OCI-LY1 (cell line): ENCODE data around the gene CYP2W1.

ENCODE experiments used
- H2AFZ ChIP-seq: fragments of 200-600 bp; sonication (generic), shearing (Covaris generic); 2 replicates; pipeline ENCODE4 v1.6.0; 2014; ENCODE audit warnings: antibody characterized with exemption, mild to moderate bottlenecking, low read length
- H3F3A ChIP-seq: fragments of 200-600 bp; sonication (generic), shearing (Covaris generic); 2 replicates; pipeline ENCODE4 v1.6.0; 2014; ENCODE audit warnings: mild to moderate bottlenecking, antibody characterized with exemption, low read length, moderate library complexity; ENCODE audit not compliant: insufficient read depth
- H3K27ac ChIP-seq: fragments of 200-600 bp; sonication (generic); 2 replicates; pipeline ENCODE4 v1.5.1; 2014; ENCODE audit warnings: low read length, mixed run types, mild to moderate bottlenecking, low read depth; ENCODE audit not compliant: poor library complexity, severe bottlenecking
- H3K27me3 ChIP-seq: fragments of 200-600 bp; sonication (generic); 2 replicates; pipeline ENCODE4 v1.6.0; 2014; ENCODE audit warnings: antibody characterized with exemption, mild to moderate bottlenecking, low read length, moderate library complexity; ENCODE audit not compliant: insufficient read depth
- H3K36me3 ChIP-seq: fragments of 200-600 bp; sonication (generic); 2 replicates; pipeline ENCODE4 v1.6.1; 2014; ENCODE audit warnings: mild to moderate bottlenecking, antibody characterized with exemption, low read length, moderate library complexity, mixed read lengths; ENCODE audit not compliant: insufficient read depth
- H3K4me1 ChIP-seq: fragments of 200-600 bp; sonication (generic); 2 replicates; pipeline ENCODE4 v1.5.1; 2014; ENCODE audit warnings: mild to moderate bottlenecking, low read length, moderate library complexity; ENCODE audit not compliant: insufficient read depth, severe bottlenecking
- H3K4me2 ChIP-seq: fragments of 200-600 bp; sonication (generic), shearing (Covaris generic); 2 replicates; pipeline ENCODE4 v1.6.1; 2014; ENCODE audit warnings: low read length
- H3K4me3 ChIP-seq: fragments of 200-600 bp; sonication (generic); 2 replicates; pipeline ENCODE4 v1.5.1; 2014; ENCODE audit warnings: low read length, low read depth, mild to moderate bottlenecking, mixed read lengths; ENCODE audit not compliant: poor library complexity, severe bottlenecking
- H3K79me2 ChIP-seq: fragments of 200-600 bp; shearing (Covaris generic); 2 replicates; pipeline ENCODE4 v1.6.1; 2016; ENCODE audit warnings: mixed run types, low read length, mixed read lengths; ENCODE audit not compliant: insufficient read depth
- H3K9ac ChIP-seq: fragments of 200-600 bp; sonication (generic), shearing (Covaris generic); 2 replicates; pipeline ENCODE4 v1.6.1; 2014; ENCODE audit warnings: mild to moderate bottlenecking, low read length, mixed read lengths
- H3K9me2 ChIP-seq: fragments of 200-600 bp; sonication (generic), shearing (Covaris generic); 2 replicates; pipeline ENCODE4 v1.6.1; 2014; ENCODE audit warnings: low read depth, mild to moderate bottlenecking, low read length, mixed read lengths
- H3K9me3 ChIP-seq: fragments of 200-600 bp; shearing (Covaris generic); 2 replicates; pipeline ENCODE4 v1.6.1; 2014; ENCODE audit warnings: low read length, mixed read lengths
- H4K20me1 ChIP-seq: fragments of 200-600 bp; sonication (generic), shearing (Covaris generic); 2 replicates; pipeline ENCODE4 v1.6.0; 2016; ENCODE audit warnings: mild to moderate bottlenecking, low read length; ENCODE audit not compliant: insufficient read depth
- EZH2 ChIP-seq: fragments of 200-600 bp; sonication (generic), shearing (Covaris generic); IDR thresholded peaks from 2 replicates; pipeline ENCODE4 v1.8.0; 2017; ENCODE audit warnings: borderline replicate concordance, mixed run types, mild to moderate bottlenecking, antibody characterized with exemption, low read length, moderate library complexity, mixed read lengths
- TF ChIP-seq, protein P1 (sequence below): fragments of 200-600 bp; sonication (generic), shearing (Covaris generic); IDR thresholded peaks from 2 replicates; pipeline ENCODE4 v1.5.1; 2017; ENCODE audit warnings: mild to moderate bottlenecking, antibody characterized with exemption, low read length, moderate library complexity, mixed read lengths

Gene CYP2W1

DNA sequence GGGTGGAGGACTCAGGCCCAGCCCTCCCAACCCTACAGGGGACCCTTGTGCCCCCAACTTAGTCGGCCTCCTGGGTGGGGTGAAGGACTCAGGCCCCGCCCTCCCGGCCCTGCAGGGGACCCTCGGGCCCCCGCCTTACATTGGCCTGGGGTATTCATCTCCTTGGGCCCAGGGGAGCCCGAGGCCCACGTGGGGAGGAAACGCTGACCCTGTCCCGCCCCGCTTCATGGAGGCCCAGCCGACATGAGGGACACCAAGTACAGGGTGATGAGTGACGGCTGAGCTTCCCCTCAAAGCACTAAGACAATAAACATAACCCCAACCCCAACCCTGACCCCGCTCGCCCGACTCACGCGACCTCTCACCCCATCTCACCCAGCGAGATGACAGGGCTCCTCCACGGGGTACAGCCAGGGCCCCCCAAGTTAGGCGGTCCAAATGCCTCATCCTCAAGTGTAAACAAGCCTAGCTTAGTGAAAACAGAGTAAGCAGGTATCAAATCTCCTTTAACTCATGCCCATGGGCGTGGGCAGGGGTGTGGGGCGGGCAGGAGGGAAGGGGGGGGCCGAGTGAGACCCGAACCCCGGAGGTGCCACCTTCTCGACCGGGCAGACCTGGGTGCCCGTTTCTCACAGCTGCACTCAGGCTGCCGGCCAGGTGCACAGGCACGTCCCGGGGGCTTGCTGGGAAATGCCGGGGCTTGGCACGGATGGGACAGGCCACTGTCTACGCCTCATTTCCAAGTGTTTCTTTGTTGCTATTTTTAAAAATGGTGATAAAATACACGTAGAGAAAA lies 8.2 kb downstream of the CYP2W1 start:
- Histone ChIP-seq H3K9ac (no peak overlapping the region), H3K4me2 (no peak overlapping the region; the same call in 1 of the 2 replicates), H3K27ac (no peak overlapping the region), H3K27me3 (0 out of 2 replicates have a peak, but pooled peaks cover 7% of the 10 kb centered on the region), H3K4me1 (peaks cover 50% of the 10 kb centered on the region), H3F3A (no peaks in the 10 kb centered on the region), H4K20me1 (no peaks in the 10 kb centered on the region), H3K4me3 (no peak overlapping the region), H3K79me2 (no peaks in the 10 kb centered on the region), H3K9me2 (no peaks in the 10 kb centered on the region), H3K9me3 (no peaks in the 10 kb centered on the region), H3K36me3 (no peaks in the 10 kb centered on the region), H2AFZ (no peak overlapping the region)
- TF ChIP-seq, protein P1, sequence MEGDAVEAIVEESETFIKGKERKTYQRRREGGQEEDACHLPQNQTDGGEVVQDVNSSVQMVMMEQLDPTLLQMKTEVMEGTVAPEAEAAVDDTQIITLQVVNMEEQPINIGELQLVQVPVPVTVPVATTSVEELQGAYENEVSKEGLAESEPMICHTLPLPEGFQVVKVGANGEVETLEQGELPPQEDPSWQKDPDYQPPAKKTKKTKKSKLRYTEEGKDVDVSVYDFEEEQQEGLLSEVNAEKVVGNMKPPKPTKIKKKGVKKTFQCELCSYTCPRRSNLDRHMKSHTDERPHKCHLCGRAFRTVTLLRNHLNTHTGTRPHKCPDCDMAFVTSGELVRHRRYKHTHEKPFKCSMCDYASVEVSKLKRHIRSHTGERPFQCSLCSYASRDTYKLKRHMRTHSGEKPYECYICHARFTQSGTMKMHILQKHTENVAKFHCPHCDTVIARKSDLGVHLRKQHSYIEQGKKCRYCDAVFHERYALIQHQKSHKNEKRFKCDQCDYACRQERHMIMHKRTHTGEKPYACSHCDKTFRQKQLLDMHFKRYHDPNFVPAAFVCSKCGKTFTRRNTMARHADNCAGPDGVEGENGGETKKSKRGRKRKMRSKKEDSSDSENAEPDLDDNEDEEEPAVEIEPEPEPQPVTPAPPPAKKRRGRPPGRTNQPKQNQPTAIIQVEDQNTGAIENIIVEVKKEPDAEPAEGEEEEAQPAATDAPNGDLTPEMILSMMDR, result no peak
- TF ChIP-seq EZH2, result no peak

GRCh38 chr7:991729-992656 lies 9.0 kb downstream of the CYP2W1 start:
- Histone ChIP-seq H4K20me1 (no peaks in the 10 kb centered on the region), H3F3A (no peaks in the 10 kb centered on the region), H3K4me1 (peaks cover 58% of the 10 kb centered on the region), H3K9ac (no peak overlapping the region), H3K9me2 (no peaks in the 10 kb centered on the region), H3K27me3 (0 out of 2 replicates have a peak, but pooled peaks cover 5% of the 10 kb centered on the region), H3K79me2 (no peaks in the 10 kb centered on the region), H3K36me3 (no peaks in the 10 kb centered on the region; the same call in 1 of the 2 replicates), H3K4me2 (no peak overlapping the region; the same call in 1 of the 2 replicates), H2AFZ (no peak overlapping the region), H3K9me3 (no peaks in the 10 kb centered on the region), H3K4me3 (no peak overlapping the region), H3K27ac (no peak overlapping the region)
- TF ChIP-seq, protein P1, result no peak
- no peak for TF ChIP-seq EZH2

DNA sequence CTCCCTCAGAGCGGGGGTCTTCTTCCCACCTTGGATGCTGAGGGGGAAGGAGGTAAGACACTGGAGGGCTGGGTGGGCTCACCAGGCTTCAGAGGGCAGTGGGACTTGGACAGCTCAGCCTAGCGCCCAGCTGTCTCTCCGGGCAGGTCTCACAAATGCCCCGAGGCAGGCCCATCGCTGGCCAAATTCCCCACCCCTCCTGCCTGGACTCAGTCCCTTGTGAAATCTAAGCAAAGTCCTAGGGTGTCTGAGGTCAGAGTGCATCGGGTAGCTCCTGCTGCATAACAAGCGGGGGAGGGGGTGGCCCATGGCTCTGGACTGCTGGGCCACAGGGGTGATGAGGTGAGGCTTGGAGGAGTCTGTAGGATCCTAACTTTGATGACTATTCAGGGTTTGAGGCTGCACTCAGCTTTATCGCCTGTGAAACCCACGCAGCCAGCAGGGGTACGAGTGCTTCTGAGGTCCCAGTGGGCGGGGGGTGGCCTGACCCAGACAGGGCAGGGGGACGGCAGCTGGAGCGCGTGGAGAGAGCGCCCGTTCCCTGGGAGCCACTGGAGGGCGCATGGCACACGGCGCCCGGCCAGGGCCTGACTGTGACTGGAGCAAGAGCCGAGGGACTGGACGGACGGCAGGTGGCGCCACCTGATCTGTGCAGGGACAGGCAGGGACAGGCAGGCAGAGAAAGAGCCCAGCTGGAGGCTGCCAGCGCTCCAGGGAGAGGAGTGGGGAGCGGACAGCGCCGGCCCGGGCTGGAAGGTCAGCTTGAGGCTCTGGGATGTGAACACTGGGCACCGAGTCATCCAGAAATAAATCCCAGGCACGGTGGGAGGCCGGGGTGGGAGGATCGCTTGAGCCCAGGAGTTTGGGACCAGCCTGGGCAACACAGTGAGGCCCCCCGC lies 10.0 kb downstream of the CYP2W1 start:
- H3K4me2 ChIP-seq, result no peak overlapping the region; the same call in 1 of the 2 replicates
- no peaks in the 10 kb centered on the region for H3K9me2 ChIP-seq
- no peak overlapping the region for H2AFZ ChIP-seq
- H3K4me1 ChIP-seq, result peaks cover 66% of the 10 kb centered on the region
- H3K9me3 ChIP-seq, result no peaks in the 10 kb centered on the region
- peak overlapping the region; percentile 42 for H3K27ac ChIP-seq
- H3K9ac ChIP-seq, result no peak overlapping the region; the same call in 1 of the 2 replicates
- no peaks in the 10 kb centered on the region for H3K79me2 ChIP-seq
- no peaks in the 10 kb centered on the region for H4K20me1 ChIP-seq
- TF ChIP-seq, protein P1, result peak; percentile 100
- TF ChIP-seq EZH2, result no peak
- peaks cover 5% of the 10 kb centered on the region; the same call in 1 of the 2 replicates for H3K36me3 ChIP-seq
- no peak overlapping the region for H3K4me3 ChIP-seq
- no peaks in the 10 kb centered on the region for H3F3A ChIP-seq
- H3K27me3 ChIP-seq, result 0 out of 2 replicates have a peak, but pooled peaks cover 4% of the 10 kb centered on the region
